Breast epithelium (tissue), 3 donors: Measurements from ENCODE around the gene MFN1.

Source experiments
- POLR2A ChIP-seq: fragments of 450-650 bp; IDR thresholded peaks from one replicate; pipeline ENCODE4 v1.6.1; 2016; ENCODE audit warnings: antibody characterized with exemption, mild to moderate bottlenecking, moderate library complexity
- TF ChIP-seq, protein P1 (sequence below), 3 donors: fragments of 450-650 bp; IDR thresholded peaks; one replicate each; pipeline ENCODE4 v1.5.1; 2016 to 2017; ENCODE audit warnings: antibody characterized with exemption in 3 of 3, mild to moderate bottlenecking in 3 of 3, moderate library complexity in 3 of 3

DNA sequence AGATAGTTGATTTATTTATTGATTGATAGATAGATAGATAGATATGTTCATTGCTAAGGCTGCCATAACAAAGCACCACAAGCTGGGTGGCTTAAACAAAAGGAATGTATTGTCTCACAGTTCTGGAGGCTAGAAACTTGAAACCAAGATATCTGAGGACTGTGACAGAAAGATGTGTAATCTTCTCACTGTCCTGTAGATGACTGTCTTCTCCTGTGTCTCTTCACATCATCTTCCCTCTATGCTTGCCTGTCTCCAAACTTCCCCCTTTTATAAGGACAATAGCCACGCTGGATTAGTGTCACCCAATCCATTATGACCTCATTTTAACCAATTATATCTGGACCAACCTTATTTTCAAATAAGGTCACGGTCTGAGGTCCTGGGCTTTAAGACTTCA, 62.8 kb downstream of the MFN1 start:
- TF ChIP-seq, protein P1, sequence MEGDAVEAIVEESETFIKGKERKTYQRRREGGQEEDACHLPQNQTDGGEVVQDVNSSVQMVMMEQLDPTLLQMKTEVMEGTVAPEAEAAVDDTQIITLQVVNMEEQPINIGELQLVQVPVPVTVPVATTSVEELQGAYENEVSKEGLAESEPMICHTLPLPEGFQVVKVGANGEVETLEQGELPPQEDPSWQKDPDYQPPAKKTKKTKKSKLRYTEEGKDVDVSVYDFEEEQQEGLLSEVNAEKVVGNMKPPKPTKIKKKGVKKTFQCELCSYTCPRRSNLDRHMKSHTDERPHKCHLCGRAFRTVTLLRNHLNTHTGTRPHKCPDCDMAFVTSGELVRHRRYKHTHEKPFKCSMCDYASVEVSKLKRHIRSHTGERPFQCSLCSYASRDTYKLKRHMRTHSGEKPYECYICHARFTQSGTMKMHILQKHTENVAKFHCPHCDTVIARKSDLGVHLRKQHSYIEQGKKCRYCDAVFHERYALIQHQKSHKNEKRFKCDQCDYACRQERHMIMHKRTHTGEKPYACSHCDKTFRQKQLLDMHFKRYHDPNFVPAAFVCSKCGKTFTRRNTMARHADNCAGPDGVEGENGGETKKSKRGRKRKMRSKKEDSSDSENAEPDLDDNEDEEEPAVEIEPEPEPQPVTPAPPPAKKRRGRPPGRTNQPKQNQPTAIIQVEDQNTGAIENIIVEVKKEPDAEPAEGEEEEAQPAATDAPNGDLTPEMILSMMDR (IDR thresholded peaks at IDR 0.05), result no peak
- TF ChIP-seq POLR2A, result no peak
